A673 (cell line): ENCODE data around the gene JPH2.

Experiments
- CTCF ChIP-seq: fragments of 300-800, 200-600 bp; sonication (generic); conservative IDR thresholded peaks from 2 replicates; pipeline ENCODE4 v1.5.1; 2017; ENCODE audit warnings: low read depth, mild to moderate bottlenecking, antibody characterized with exemption, low read length, moderate library complexity, mixed read lengths
- EZH2 ChIP-seq: fragments of 200-600 bp; sonication (generic); IDR thresholded peaks from 2 replicates; pipeline ENCODE4 v1.6.1; 2017; ENCODE audit warnings: borderline replicate concordance, low read depth, mild to moderate bottlenecking, mixed read lengths, antibody characterized with exemption, low read length; ENCODE audit not compliant: poor library complexity, severe bottlenecking

DNA sequence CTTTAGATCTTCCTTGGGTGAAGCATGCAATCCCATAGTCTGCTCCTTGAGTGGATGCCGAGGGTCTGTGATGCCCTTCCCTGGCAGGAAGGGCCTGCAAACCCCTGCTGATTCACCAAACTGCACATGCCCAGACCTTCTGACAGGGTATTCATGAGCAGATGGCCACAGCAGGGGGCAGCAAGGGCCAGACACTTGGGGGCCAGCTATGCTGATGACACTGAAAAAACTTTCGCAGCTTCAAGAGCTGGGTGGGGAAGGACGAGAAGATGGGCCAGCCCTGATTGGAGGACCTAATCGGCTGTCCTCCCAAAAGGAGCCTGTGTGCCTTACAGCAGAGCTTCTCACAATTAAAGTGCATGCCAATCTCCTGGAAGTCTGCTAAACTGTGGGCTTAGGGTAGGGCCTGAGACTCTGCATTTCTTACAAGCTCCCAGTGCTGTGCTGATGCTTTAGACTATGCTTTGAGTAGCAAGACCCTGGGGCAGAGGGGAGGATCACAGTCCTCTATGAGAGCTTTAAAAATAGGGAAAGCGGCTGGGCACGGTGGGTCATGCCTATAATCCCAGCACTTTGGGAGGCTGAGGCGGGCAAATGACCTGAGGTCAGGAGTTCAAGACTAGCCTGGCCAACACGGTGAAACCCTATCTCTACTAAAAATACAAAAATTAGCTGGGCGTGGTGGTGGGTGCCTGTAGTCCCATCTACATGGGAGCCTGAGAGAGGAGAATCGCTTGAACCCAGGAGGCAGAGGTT, 44.9 kb upstream of the JPH2 start:
- no peak for TF ChIP-seq CTCF
- TF ChIP-seq EZH2: no peak
